Adrenal gland (tissue), 12 donors: ENCODE data around the gene SEMA6A. TPM values are rescaled to one million over a fixed set of nuclear protein-coding genes. Genes with fewer than 3 reads are reported as not detected.

Source experiments
- DNase-seq, 7 donors: peaks; one replicate each; pipeline ENCODE4 v3.0.0-alpha.2; 2019 to 2020
- H3K27ac ChIP-seq, 5 donors: fragments of 200-600 bp; sonication (generic) in 4 of 5; 1 replicate in 3 of 5; 2 replicates in 2 of 5; pipeline versions ENCODE4 v1.5.1 to v1.8.0; 2016 to 2020; ENCODE audit warnings: mild to moderate bottlenecking in 1 of 5
- H3K27me3 ChIP-seq: fragments of 200-600 bp; 2 replicates; pipeline ENCODE4 v1.8.0; 2021
- H3K36me3 ChIP-seq, 2 donors: fragments of 200-600 bp; replicated peaks in 1 of 2; 1 replicate in 1 of 2; 2 replicates in 1 of 2; pipeline versions ENCODE4 v1.5.1 to v1.8.0; 2018 to 2022
- H3K4me1 ChIP-seq, 2 donors: fragments of 200-600 bp; replicated peaks in 1 of 2; 1 replicate in 1 of 2; 2 replicates in 1 of 2; pipeline versions ENCODE4 v1.5.1 to v1.8.0; 2018 to 2021
- H3K4me3 ChIP-seq, 4 donors: fragments of 200-600 bp; sonication (generic) in 3 of 4; one replicate each; pipeline ENCODE4 v1.5.1; 2016 to 2018
- H3K9me3 ChIP-seq, 3 donors: fragments of 200-600 bp; sonication (generic) in 1 of 3; replicated peaks in 1 of 3; 1 replicate in 2 of 3; 2 replicates in 1 of 3; pipeline versions ENCODE4 v1.5.1 to v1.8.0; 2016 to 2021
- CTCF ChIP-seq, 6 experiments: fragments of 450-650 bp in 4 of 6; fragments of 200-600 bp in 2 of 6; sonication (generic) in 1 of 6; IDR thresholded peaks; 1 replicate in 5 of 6; 2 replicates in 1 of 6; pipeline versions ENCODE4 v1.5.1 to v1.8.0; 2016 to 2021; ENCODE audit warnings: antibody characterized with exemption in 6 of 6, mild to moderate bottlenecking in 2 of 6, moderate library complexity in 1 of 6
- POLR2A ChIP-seq, 2 donors: fragments of 450-650 bp; IDR thresholded peaks; one replicate each; pipeline ENCODE4 v1.6.1; 2017; ENCODE audit warnings: antibody characterized with exemption in 2 of 2, mild to moderate bottlenecking in 2 of 2, moderate library complexity in 1 of 2
- WGBS, 4 donors: extraction: QIAGEN DNeasy Blood & Tissue Kit in 2 of 4; methylation state at CpG; one replicate each; pipeline versions ENCODE4 v1.1.5 to v1.1.7; 2013 to 2017; 5-methylcytosine and 5-hydroxymethylcytosine counted together
- intact Hi-C, 2 donors: fragments of 100-400 bp; cut with DNase I; formaldehyde crosslinking; loops; one replicate each; pipeline versions ENCODE4 v1.14.1 to v1.15.0; 2022 to 2023
- polyA plus RNA-seq, 3 donors: library from polyadenylated mRNA; stranded (reverse); fragments of 200-250 nt in 2 of 3; fragments of 350-450 nt in 1 of 3; fragmentation: Illumina TruSeq in 1 of 3; extraction: RNeasy Lipid Tissue Mini Kit (QIAGEN cat#74804) in 1 of 3; gene quantifications; one replicate each; pipeline ENCODE4 v1.2.3, GENCODE V29; 2013 to 2014
- total RNA-seq, 9 donors: library from RNA; depleted of rRNA in 4 of 9; stranded (reverse); fragments of >200 nt in 4 of 9; fragments of 120-200 nt in 1 of 9; fragmentation: NEBNext Ultra II Directional in 1 of 9; extraction: Animal tissue kit (Norgen Biotek cat#: 25700) in 1 of 9; gene quantifications; one replicate each; pipeline versions ENCODE4 v1.1.0 to v1.2.4, GENCODE V29; 2013 to 2023
- donor health status: healthy with polysubstance abuse.
- donor health status: Bipolar disorder and iron deficiency.
- donor health status: DM: yes; HTN: yes; CAD: no.
- donor health status: DM: no; HTN: no; CAD: no.
- donor health status: DM: no; HTN: no; CAD: no.
- donor health status: DM: yes; HTN: yes; CAD: no.

The SEMA6A gene
- total and polyA plus RNA-seq, 12 donors = 55.1 to 182 (median 124) TPM

- no peaks in the 10 kb centered on the region for H3K27me3 ChIP-seq
- TF ChIP-seq POLR2A (IDR thresholded peaks at IDR 0.05) (no peak), CTCF (IDR thresholded peaks at IDR 0.05) (no peak)
- peaks cover 0 to 17% of the 10 kb centered on the region in 2 donors for H3K4me1 ChIP-seq
- no peaks in the 10 kb centered on the region for H3K9me3 ChIP-seq
- no peaks in the 10 kb centered on the region for H3K36me3 ChIP-seq
- H3K27ac ChIP-seq = no peak overlapping the region
- intact Hi-C loops = no loop called here
- H3K4me3 ChIP-seq = no peak overlapping the region
- DNase-seq = no peak
- 55 to 79% (median 65%) methylated on average over 1 of the region's 1 CpG for WGBS, 4 donors
Observed at GRCh38 chr5:116456036-116456435, 118.6 kb downstream of the SEMA6A start.

GRCh38 chr5:116455061-116455460, 119.6 kb downstream of the SEMA6A start:
- intact Hi-C loops = no loop called here
- H3K4me3 ChIP-seq = no peak overlapping the region
- 67 to 86% (median 82%) methylated on average over 5 of the region's 5 CpGs for WGBS, 4 donors
- no peak for DNase-seq
- peak overlapping the region in 2 of 5 donors; percentile 15 for H3K27ac ChIP-seq
- no peaks in the 10 kb centered on the region for H3K36me3 ChIP-seq
- peaks cover 0 to 17% of the 10 kb centered on the region in 2 donors for H3K4me1 ChIP-seq
- no peaks in the 10 kb centered on the region for H3K9me3 ChIP-seq
- H3K27me3 ChIP-seq = no peaks in the 10 kb centered on the region
- TF ChIP-seq CTCF (IDR thresholded peaks at IDR 0.05) = no peak
- TF ChIP-seq POLR2A (IDR thresholded peaks at IDR 0.05) = no peak

- H3K36me3 ChIP-seq = no peaks in the 10 kb centered on the region
- TF ChIP-seq POLR2A (IDR thresholded peaks at IDR 0.05) (no peak), CTCF (IDR thresholded peaks at IDR 0.05) (no peak)
- no peak for DNase-seq
- peak overlapping the region in 3 of 5 donors; percentile 15 for H3K27ac ChIP-seq
- H3K9me3 ChIP-seq = no peaks in the 10 kb centered on the region
- no peaks in the 10 kb centered on the region for H3K27me3 ChIP-seq
- WGBS, 4 donors = 47 to 58% (median 51%) methylated on average over 9 of the region's 9 CpGs
- peaks cover 0 to 17% of the 10 kb centered on the region in 2 donors for H3K4me1 ChIP-seq
- H3K4me3 ChIP-seq = no peak overlapping the region
- intact Hi-C loops = no loop called here
Observed at GRCh38 chr5:116454417-116454927, 120.2 kb downstream of the SEMA6A start.

- WGBS, 4 donors = 24 to 36% (median 28%) methylated on average over 5 of the region's 5 CpGs
- Histone ChIP-seq H3K4me1 (peaks cover 0 to 17% of the 10 kb centered on the region in 2 donors), H3K27me3 (no peaks in the 10 kb centered on the region), H3K27ac (peak overlapping the region in 2 of 5 donors; percentile 15 to 22), H3K36me3 (no peaks in the 10 kb centered on the region), H3K9me3 (no peaks in the 10 kb centered on the region), H3K4me3 (no peak overlapping the region)
- TF ChIP-seq CTCF (IDR thresholded peaks at IDR 0.05) (no peak), POLR2A (IDR thresholded peaks at IDR 0.05) (no peak)
- DNase-seq = no peak
- intact Hi-C loops = no loop called here
Observed at GRCh38 chr5:116453988-116454411, 120.6 kb downstream of the SEMA6A start.
